PFSK-1 (cell line): ENCODE data around the gene PCDHGB7.

ENCODE experiments used
- REST ChIP-seq, 2 experiments: IDR thresholded peaks; 2 replicates each; pipeline versions ENCODE4 v1.6.1 to v1.8.0; 2011 to 2012; ENCODE audit warnings: low read depth in 2 of 2, low read length in 2 of 2, control low read depth in 1 of 2, inconsistent platforms in 1 of 2, mild to moderate bottlenecking in 1 of 2, moderate library complexity in 1 of 2; ENCODE audit not compliant: insufficient read depth in 1 of 2
- TAF1 ChIP-seq: IDR thresholded peaks from 2 replicates; pipeline ENCODE4 v1.6.1; 2012; ENCODE audit warnings: low read length, control low read depth, borderline replicate concordance; ENCODE audit not compliant: insufficient read depth

GRCh38 chr5:141419074-141419880 is 1.8 kb downstream of the PCDHGB7 start:
- TF ChIP-seq REST (IDR thresholded peaks at IDR 0.05; ENCODE audit: insufficient read depth in 1 of 2, low read depth in 2 of 2, low read length in 2 of 2): no peak
- no peak for TF ChIP-seq TAF1
